ENCODE results near the gene ACOX1. TPM values are rescaled to one million over a fixed set of nuclear protein-coding genes. Genes with fewer than 3 reads are reported as not detected.

The ACOX1 gene
- total RNA-seq, 3 donors from 2014 or later = 55.1 to 147 (median 55.3) TPM

- TF ChIP-seq POLR2AphosphoS5 (IDR thresholded peaks at IDR 0.05) (no peak), CTCF (IDR thresholded peaks at IDR 0.05) (no peak), POLR2A (IDR thresholded peaks at IDR 0.05) (no peak)
- H3K27ac ChIP-seq = no peak overlapping the region
- intact Hi-C loops (cut with DNase I; ENCODE audit: low total_unique reads) = no loop called here
Measured at GRCh38 chr17:76018801-76019200, 39.8 kb upstream of the ACOX1 start.

GRCh38 chr17:76018340-76018680 is 39.3 kb upstream of the ACOX1 start:
- no peaks in the 10 kb centered on the region for H3K9me3 ChIP-seq
- intact Hi-C loops (cut with DNase I; ENCODE audit: low total_unique reads) = no loop called here

More at GRCh38 chr17:76018801-76019200, 39.8 kb upstream of the ACOX1 start:
- no peak for DNase-seq (ENCODE audit: low spot score in 2 of 2)
- no peak overlapping the region for H3K4me3 ChIP-seq
- H3K27me3 ChIP-seq = no peaks in the 10 kb centered on the region
- H3K9me3 ChIP-seq = no peaks in the 10 kb centered on the region
- H3K36me3 ChIP-seq = no peaks in the 10 kb centered on the region
- H3K4me1 ChIP-seq = no peaks in the 10 kb centered on the region

GRCh38 chr17:76017481-76018339 is 38.7 kb upstream of the ACOX1 start:
- DNase-seq (ENCODE audit: low spot score in 2 of 2) = no peak
- intact Hi-C loops (cut with DNase I; ENCODE audit: low total_unique reads) = no loop called here
- H3K4me3 ChIP-seq = no peak overlapping the region
- no peaks in the 10 kb centered on the region for H3K4me1 ChIP-seq
- no peaks in the 10 kb centered on the region for H3K9me3 ChIP-seq
- no peaks in the 10 kb centered on the region for H3K36me3 ChIP-seq
- no peaks in the 10 kb centered on the region for H3K27me3 ChIP-seq
- TF ChIP-seq POLR2AphosphoS5 (IDR thresholded peaks at IDR 0.05) (no peak), CTCF (IDR thresholded peaks at IDR 0.05) (no peak), POLR2A (IDR thresholded peaks at IDR 0.05) (no peak)
- no peak overlapping the region for H3K27ac ChIP-seq

More at GRCh38 chr17:76018340-76018680, 39.3 kb upstream of the ACOX1 start:
- TF ChIP-seq CTCF (IDR thresholded peaks at IDR 0.05) (no peak), POLR2AphosphoS5 (IDR thresholded peaks at IDR 0.05) (no peak), POLR2A (IDR thresholded peaks at IDR 0.05) (no peak)
- H3K27ac ChIP-seq = no peak overlapping the region
- DNase-seq (ENCODE audit: low spot score in 2 of 2) = no peak
- H3K4me1 ChIP-seq = no peaks in the 10 kb centered on the region
- H3K4me3 ChIP-seq = no peak overlapping the region
- no peaks in the 10 kb centered on the region for H3K36me3 ChIP-seq
- no peaks in the 10 kb centered on the region for H3K27me3 ChIP-seq

GRCh38 chr17:76014925-76015261 is 35.9 kb upstream of the ACOX1 start:
- H3K36me3 ChIP-seq = no peaks in the 10 kb centered on the region
- no peaks in the 10 kb centered on the region for H3K9me3 ChIP-seq
- H3K4me3 ChIP-seq = no peak overlapping the region
- H3K4me1 ChIP-seq = no peaks in the 10 kb centered on the region
- TF ChIP-seq POLR2AphosphoS5 (IDR thresholded peaks at IDR 0.05) = no peak
- TF ChIP-seq CTCF (IDR thresholded peaks at IDR 0.05) = no peak
- H3K27ac ChIP-seq = no peak overlapping the region
- DNase-seq (ENCODE audit: low spot score in 2 of 2) = no peak
- intact Hi-C loops (cut with DNase I; ENCODE audit: low total_unique reads) = no loop called here
- no peaks in the 10 kb centered on the region for H3K27me3 ChIP-seq

- Histone ChIP-seq H3K36me3 (no peaks in the 10 kb centered on the region), H3K27me3 (no peaks in the 10 kb centered on the region), H3K9me3 (no peaks in the 10 kb centered on the region), H3K4me1 (no peaks in the 10 kb centered on the region), H3K27ac (no peak overlapping the region), H3K4me3 (no peak overlapping the region)
- TF ChIP-seq POLR2A (IDR thresholded peaks at IDR 0.05) (no peak), POLR2AphosphoS5 (IDR thresholded peaks at IDR 0.05) (no peak), CTCF (IDR thresholded peaks at IDR 0.05) (peak; percentile 74 to 93 (median 90))
- intact Hi-C loops (cut with DNase I; ENCODE audit: low total_unique reads) = no loop called here
- peak; percentile 50 to 72 for DNase-seq (ENCODE audit: low spot score in 2 of 2)
Measured at GRCh38 chr17:76014100-76014924, 35.3 kb upstream of the ACOX1 start.
